NAMALWA (cell line): ENCODE data around the gene P2RY14.

Experiments
- DNase-seq: peaks from one replicate; pipeline ENCODE4 v3.0.0-alpha.2; 2015; ENCODE audit warnings: low spot score

The P2RY14 gene

GRCh38 chr3:151213881-151214280 is 64.5 kb downstream of the P2RY14 start:
- no peak for DNase-seq

- no peak for DNase-seq
Measured at GRCh38 chr3:151213151-151213550, 65.2 kb downstream of the P2RY14 start.

- peak; percentile 40 for DNase-seq
Measured at GRCh38 chr3:151210676-151211381, 67.5 kb downstream of the P2RY14 start.

- DNase-seq: no peak
Measured at GRCh38 chr3:151209654-151210053, 68.7 kb downstream of the P2RY14 start.

- no peak for DNase-seq
Measured at GRCh38 chr3:151206201-151206600, 72.1 kb downstream of the P2RY14 start.

- no peak for DNase-seq
Measured at GRCh38 chr3:151205482-151205881, 72.9 kb downstream of the P2RY14 start.

- no peak for DNase-seq
Measured at GRCh38 chr3:151204530-151205402, 73.6 kb downstream of the P2RY14 start.

- no peak for DNase-seq
Measured at GRCh38 chr3:151203051-151203420, 75.3 kb downstream of the P2RY14 start, which contains the start of gene GPR171. Gene GPR171, minus strand, starts transcription at chr3:151203216. Its CDS starts 3,830 bp downstream, at chr3:151199386.

- DNase-seq: no peak
Measured at GRCh38 chr3:151201051-151201730, 77.2 kb downstream of the P2RY14 start.

- DNase-seq: no peak
Measured at GRCh38 chr3:151200586-151200985, 77.8 kb downstream of the P2RY14 start.

- no peak for DNase-seq
Measured at GRCh38 chr3:151199554-151200438, 78.5 kb downstream of the P2RY14 start.

GRCh38 chr3:151198849-151199248 is 79.5 kb downstream of the P2RY14 start:
- no peak for DNase-seq

- no peak for DNase-seq
Measured at GRCh38 chr3:151197981-151198767, 80.2 kb downstream of the P2RY14 start.

- no peak for DNase-seq
Measured at GRCh38 chr3:151197228-151197627, 81.1 kb downstream of the P2RY14 start.

GRCh38 chr3:151196434-151196833 is 81.9 kb downstream of the P2RY14 start:
- DNase-seq: no peak

- no peak for DNase-seq
Measured at GRCh38 chr3:151195826-151196225, 82.5 kb downstream of the P2RY14 start.

GRCh38 chr3:151192545-151192944 is 85.8 kb downstream of the P2RY14 start:
- no peak for DNase-seq

GRCh38 chr3:151191095-151191494 is 87.2 kb downstream of the P2RY14 start:
- no peak for DNase-seq

- DNase-seq: no peak
Measured at GRCh38 chr3:151183265-151183671, 95.1 kb downstream of the P2RY14 start.

GRCh38 chr3:151182349-151183079 is 95.8 kb downstream of the P2RY14 start:
- DNase-seq: no peak
